AG04449 (cell line): ENCODE measurements around the gene RNPEPL1.

ENCODE experiments used
- CTCF ChIA-PET: fragments of 350-600 bp; formaldehyde crosslinking; extraction: SDS; loops from one replicate; lab custom pipeline; 2021; ENCODE audit warnings: antibody characterized with exemption; lab: Yijun Ruan, JAX
- POLR2A ChIA-PET: fragments of 400-600, 350-600 bp; formaldehyde crosslinking; extraction: SDS; loops from one replicate; lab custom pipeline; 2020; ENCODE audit warnings: antibody characterized with exemption, inconsistent platforms; lab: Yijun Ruan, JAX
- DNase-seq: peaks from one replicate; pipeline ENCODE4 v3.0.0-alpha.2; 2010; ENCODE audit warnings: low read depth, low spot score
- H3K4me3 ChIP-seq: 2 replicates; pipeline ENCODE4 v1.5.1; 2011; ENCODE audit warnings: low read depth, mild to moderate bottlenecking, control low read depth, low read length
- CTCF ChIP-seq: IDR thresholded peaks from one replicate; pipeline ENCODE4 v1.5.1; 2011; ENCODE audit warnings: mild to moderate bottlenecking, moderate library complexity, low read length, control low read depth, inconsistent platforms; ENCODE audit not compliant: insufficient read depth; ENCODE audit errors: missing control alignments

Gene RNPEPL1

GRCh38 chr2:240590681-240591111 lies 22.4 kb downstream of the RNPEPL1 start:
- no peak for DNase-seq
- ChIA-PET POLR2A (interaction anchor here (0.6 to 1.0 kb wide), 2 partner anchors 13 to 25 kb away, joined by 3 to 4 read pairs; no protein-coding TSS in a partner anchor), CTCF (no interaction called here)
- no peak for TF ChIP-seq CTCF
- no peak overlapping the region for H3K4me3 ChIP-seq

GRCh38 chr2:240591226-240591625 lies 22.9 kb downstream of the RNPEPL1 start:
- no peak for DNase-seq
- CTCF ChIA-PET: interaction anchor here (1.9 kb wide), 1 partner anchor 25 kb away, joined by 6 read pairs; no protein-coding TSS in a partner anchor
- POLR2A ChIA-PET: interaction anchor here (1.0 kb wide), 1 partner anchor 25 kb away, joined by 4 read pairs; no protein-coding TSS in a partner anchor
- no peak overlapping the region for H3K4me3 ChIP-seq
- TF ChIP-seq CTCF: no peak

- CTCF ChIA-PET: interaction anchor here (1.9 kb wide), 1 partner anchor 26 kb away, joined by 6 read pairs; no protein-coding TSS in a partner anchor
- POLR2A ChIA-PET: interaction anchor here (1.0 kb wide), 1 partner anchor 26 kb away, joined by 4 read pairs; no protein-coding TSS in a partner anchor
- TF ChIP-seq CTCF: no peak
- no peak overlapping the region for H3K4me3 ChIP-seq
- DNase-seq: no peak
Measured at GRCh38 chr2:240591784-240592183, 23.5 kb downstream of the RNPEPL1 start.

GRCh38 chr2:240593026-240593702 lies 24.9 kb downstream of the RNPEPL1 start:
- CTCF ChIA-PET: interaction anchor here (1.1 to 1.9 kb wide), 2 partner anchors 26 to 27 kb away, joined by 3 to 6 read pairs; no protein-coding TSS in a partner anchor
- DNase-seq: no peak
- POLR2A ChIA-PET: no interaction called here
- TF ChIP-seq CTCF: no peak
- H3K4me3 ChIP-seq: no peak overlapping the region

GRCh38 chr2:240593703-240594451 lies 25.6 kb downstream of the RNPEPL1 start:
- ChIA-PET CTCF (interaction anchor here (1.1 to 1.2 kb wide), 2 partner anchors 27 to 80 kb away, joined by 3 to 7 read pairs; no protein-coding TSS in a partner anchor), POLR2A (interaction anchor here (0.6 kb wide), 1 partner anchor 21 kb away, joined by 3 read pairs; no protein-coding TSS in a partner anchor)
- TF ChIP-seq CTCF: no peak
- DNase-seq: no peak
- H3K4me3 ChIP-seq: no peak overlapping the region
